Measurements from ENCODE around the gene CEP120.

GRCh38 chr5:123340928-123341327, 82.3 kb downstream of the CEP120 start:
- no peak for TF ChIP-seq CTCF (conservative IDR thresholded peaks at IDR 0.05)
- TF ChIP-seq ZFX (IDR thresholded peaks at IDR 0.05): no peak

Data from C4-2B (cell line).